HEK293T (cell line): ENCODE data around the gene SH3BP5L.
"Not testable (repeated sequence)": the region's sequence is repeated elsewhere in the genome, so short reads cannot be mapped to it uniquely, and the experiment has no call there.

ENCODE experiments used
- CTCF ChIA-PET: fragments of 350-600 bp; formaldehyde crosslinking; extraction: SDS; loops from one replicate; lab custom pipeline; 2021; ENCODE audit warnings: antibody characterized with exemption, inconsistent platforms; lab: Yijun Ruan, JAX
- POLR2A ChIA-PET: fragments of 350-600 bp; formaldehyde crosslinking; extraction: SDS; loops from one replicate; lab custom pipeline; 2020; ENCODE audit warnings: antibody characterized with exemption, inconsistent platforms; lab: Yijun Ruan, JAX
- DNase-seq: peaks from one replicate; pipeline ENCODE4 v3.0.0; 2012; ENCODE audit warnings: mixed read lengths; ENCODE audit errors: extremely low spot score
- ARNT ChIP-seq: fragments of 450-650 bp; IDR thresholded peaks from 2 replicates; pipeline ENCODE4 v1.6.1; 2017; ENCODE audit warnings: mild to moderate bottlenecking
- BHLHE40 ChIP-seq: fragments of 450-650 bp; IDR thresholded peaks from 2 replicates; pipeline ENCODE4 v1.6.1; 2016; ENCODE audit warnings: mild to moderate bottlenecking, moderate library complexity, borderline replicate concordance
- CTBP1 ChIP-seq: fragments of 450-650 bp; IDR thresholded peaks from 2 replicates; pipeline ENCODE4 v1.6.1; 2016; ENCODE audit warnings: borderline replicate concordance
- ELF4 ChIP-seq: fragments of 450-650 bp; IDR thresholded peaks from 2 replicates; pipeline ENCODE4 v1.6.1; 2017; ENCODE audit warnings: antibody characterized with exemption
- FOXA1 ChIP-seq: fragments of 450-650 bp; IDR thresholded peaks from 2 replicates; pipeline ENCODE4 v1.6.1; 2016; ENCODE audit warnings: mild to moderate bottlenecking
- FOXK2 ChIP-seq: fragments of 450-650 bp; IDR thresholded peaks from 2 replicates; pipeline ENCODE4 v1.6.1; 2016; ENCODE audit warnings: mild to moderate bottlenecking
- FOXM1 ChIP-seq: fragments of 450-650 bp; IDR thresholded peaks from 2 replicates; pipeline ENCODE4 v1.6.1; 2017; ENCODE audit warnings: mild to moderate bottlenecking, borderline replicate concordance
- HDGF ChIP-seq: fragments of 450-650 bp; IDR thresholded peaks from 2 replicates; pipeline ENCODE4 v1.6.1; 2017; ENCODE audit warnings: antibody characterized with exemption, borderline replicate concordance
- L3MBTL2 ChIP-seq: fragments of 450-650 bp; conservative IDR thresholded peaks from 2 replicates; pipeline ENCODE4 v1.6.1; 2016; ENCODE audit warnings: mild to moderate bottlenecking
- LEF1 ChIP-seq: fragments of 450-650 bp; IDR thresholded peaks from 2 replicates; pipeline ENCODE4 v1.6.1; 2017; ENCODE audit warnings: mild to moderate bottlenecking, borderline replicate concordance
- NFRKB ChIP-seq: fragments of 450-650 bp; IDR thresholded peaks from 2 replicates; pipeline ENCODE4 v1.6.1; 2016; ENCODE audit warnings: mild to moderate bottlenecking, moderate library complexity
- SP1 ChIP-seq: fragments of 450-650 bp; IDR thresholded peaks from 2 replicates; pipeline ENCODE4 v1.6.1; 2017
- SUZ12 ChIP-seq: fragments of 450-650 bp; IDR thresholded peaks from 2 replicates; pipeline ENCODE4 v1.6.1; 2016; ENCODE audit warnings: mild to moderate bottlenecking
- TARDBP ChIP-seq: fragments of 450-650 bp; IDR thresholded peaks from 2 replicates; pipeline ENCODE4 v1.6.1; 2016
- ZNF384 ChIP-seq: fragments of 450-650 bp; IDR thresholded peaks from 2 replicates; pipeline ENCODE4 v1.6.1; 2016
- TF ChIP-seq, protein P1 (sequence below): fragments of 450-650 bp; IDR thresholded peaks from 2 replicates; pipeline ENCODE4 v1.6.1; 2016

Gene SH3BP5L

GRCh38 chr1:248790456-248790855 is 35.3 kb downstream of the SH3BP5L start:
- ChIA-PET CTCF (no interaction called here), POLR2A (no interaction called here)
- no peak for TF ChIP-seq HDGF
- TF ChIP-seq ARNT = no peak
- TF ChIP-seq L3MBTL2 = no peak
- TF ChIP-seq FOXA1 = no peak
- no peak for DNase-seq

- DNase-seq, CTCF ChIA-PET, POLR2A ChIA-PET: not testable (repeated sequence)
Observed at GRCh38 chr1:248789337-248789736, 36.4 kb downstream of the SH3BP5L start.

DNA sequence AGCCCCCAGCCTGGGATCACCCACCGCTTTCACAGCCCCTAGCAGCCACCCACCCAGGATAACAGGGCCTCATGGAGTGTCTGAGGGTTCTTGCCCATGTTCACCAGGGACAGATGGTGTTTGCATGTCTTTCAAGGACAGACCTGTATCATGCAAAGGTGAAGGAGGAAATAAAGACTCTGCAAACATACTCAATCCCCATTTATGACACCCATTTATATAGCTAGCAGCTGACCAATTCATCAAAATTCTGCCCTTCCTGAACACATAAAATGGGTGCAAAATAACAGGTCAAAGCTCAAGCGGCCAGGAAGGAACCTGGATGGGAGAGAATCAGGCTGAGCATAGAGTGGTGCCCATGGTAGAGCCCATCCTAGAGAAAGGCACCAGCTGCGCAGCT is 37.4 kb downstream of the SH3BP5L start:
- DNase-seq = no peak
- ChIA-PET POLR2A (no interaction called here), CTCF (no interaction called here)
- TF ChIP-seq ZNF384 = no peak
- TF ChIP-seq FOXA1 = no peak
- TF ChIP-seq CTBP1 = no peak
- no peak for TF ChIP-seq SUZ12
- TF ChIP-seq, protein P1, sequence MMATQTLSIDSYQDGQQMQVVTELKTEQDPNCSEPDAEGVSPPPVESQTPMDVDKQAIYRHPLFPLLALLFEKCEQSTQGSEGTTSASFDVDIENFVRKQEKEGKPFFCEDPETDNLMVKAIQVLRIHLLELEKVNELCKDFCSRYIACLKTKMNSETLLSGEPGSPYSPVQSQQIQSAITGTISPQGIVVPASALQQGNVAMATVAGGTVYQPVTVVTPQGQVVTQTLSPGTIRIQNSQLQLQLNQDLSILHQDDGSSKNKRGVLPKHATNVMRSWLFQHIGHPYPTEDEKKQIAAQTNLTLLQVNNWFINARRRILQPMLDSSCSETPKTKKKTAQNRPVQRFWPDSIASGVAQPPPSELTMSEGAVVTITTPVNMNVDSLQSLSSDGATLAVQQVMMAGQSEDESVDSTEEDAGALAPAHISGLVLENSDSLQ = no peak

- POLR2A ChIA-PET = no interaction called here
- CTCF ChIA-PET = no interaction called here
- TF ChIP-seq FOXA1 (no peak), HDGF (no peak), SUZ12 (no peak), FOXK2 (no peak), NFRKB (no peak), CTBP1 (no peak), ZNF384 (no peak), FOXM1 (no peak), L3MBTL2 (no peak), TARDBP (no peak), SP1 (no peak), ELF4 (no peak)
- TF ChIP-seq, protein P1 = no peak
- no peak for DNase-seq
Observed at GRCh38 chr1:248787430-248787829, 38.3 kb downstream of the SH3BP5L start.

- ChIA-PET POLR2A (no interaction called here), CTCF (no interaction called here)
- no peak for DNase-seq
- no peak for TF ChIP-seq SP1
- TF ChIP-seq FOXK2 = no peak
- TF ChIP-seq ZNF384 = no peak
- no peak for TF ChIP-seq NFRKB
- TF ChIP-seq HDGF = no peak
- TF ChIP-seq SUZ12 = no peak
- TF ChIP-seq TARDBP = no peak
- TF ChIP-seq FOXM1 = no peak
- TF ChIP-seq ELF4 = no peak
- TF ChIP-seq CTBP1 = no peak
- no peak for TF ChIP-seq L3MBTL2
- no peak for TF ChIP-seq BHLHE40
- TF ChIP-seq, protein P1 = no peak
- TF ChIP-seq ARNT = no peak
Observed at GRCh38 chr1:248786156-248786555, 39.6 kb downstream of the SH3BP5L start.

DNA sequence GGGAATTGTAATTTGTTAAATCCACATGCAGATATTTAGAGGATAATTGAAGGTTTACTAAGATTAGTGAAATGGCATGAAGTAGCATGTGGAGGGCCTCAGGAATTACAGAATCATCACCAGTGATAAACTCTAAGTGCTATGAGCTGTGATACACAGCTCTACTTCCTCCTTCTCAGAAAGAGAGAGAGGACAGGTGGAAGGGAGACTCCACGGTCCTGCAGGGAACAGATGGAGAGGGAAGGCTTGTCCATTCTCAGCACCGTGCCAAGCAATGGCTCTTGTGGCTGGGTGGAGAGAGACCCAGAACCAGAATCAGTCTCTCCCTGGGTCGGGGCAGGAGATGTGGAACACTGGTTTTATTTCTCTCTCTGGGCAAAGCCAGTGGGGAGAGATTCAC is 42.3 kb downstream of the SH3BP5L start:
- DNase-seq = no peak
- ChIA-PET CTCF (no interaction called here), POLR2A (no interaction called here)
- TF ChIP-seq L3MBTL2 (no peak), LEF1 (no peak), ELF4 (no peak), ZNF384 (no peak), SP1 (no peak), BHLHE40 (no peak), TARDBP (no peak), FOXA1 (no peak), NFRKB (no peak), ARNT (no peak), FOXK2 (no peak), SUZ12 (no peak)
- TF ChIP-seq, protein P1 = no peak

GRCh38 chr1:248782416-248783141 is 43.1 kb downstream of the SH3BP5L start:
- TF ChIP-seq FOXA1 (no peak), LEF1 (no peak), NFRKB (no peak), L3MBTL2 (no peak), FOXK2 (no peak), SP1 (no peak), SUZ12 (no peak), CTBP1 (no peak), TARDBP (no peak), HDGF (no peak), ARNT (no peak), BHLHE40 (no peak), ELF4 (no peak), FOXM1 (no peak)
- TF ChIP-seq, protein P1 = no peak
- ChIA-PET POLR2A (no interaction called here), CTCF (no interaction called here)
- DNase-seq = no peak
